Endothelial cell of umbilical vein (primary cell): ENCODE results near the gene SLC25A27. TPM values are rescaled to one million over a fixed set of nuclear protein-coding genes. Genes with fewer than 3 reads are reported as not detected.

Experiments
- BruUV-seq: library from RNA; stranded (reverse); fragments of 400-500 nt; replicated peaks from 2 replicates; lab custom pipeline; 2021; lab: Mats Ljungman, UMichigan
- CTCF ChIA-PET: fragments of 300-600, 350-600 bp; sonication (Branson Sonifier 250); formaldehyde crosslinking; loops from one replicate; lab custom pipeline; 2021; ENCODE audit warnings: antibody characterized with exemption, inconsistent platforms; lab: Charles Lee
- POLR2A ChIA-PET: fragments of 300-600, 350-600 bp; sonication (Branson Sonifier 250); formaldehyde crosslinking; loops from one replicate; lab custom pipeline; 2021; ENCODE audit warnings: antibody characterized with exemption, inconsistent platforms; lab: Charles Lee
- DNase-seq: peaks from one replicate; pipeline ENCODE4 v3.0.0-alpha.2; 2011; ENCODE audit warnings: low read depth, low spot score
- FAIRE-seq: peaks from 2 replicates; lab custom pipeline; 2011; peaks lifted over from hg19 to GRCh38; lab: Jason Lieb, UNC
- H2AFZ ChIP-seq: 2 replicates; pipeline ENCODE4 v1.6.0; 2012; ENCODE audit warnings: low read depth, low read length, control low read depth, inconsistent platforms
- H3K27ac ChIP-seq: 2 replicates; pipeline ENCODE4 v1.5.1; 2011; ENCODE audit warnings: low read depth, mild to moderate bottlenecking, control low read depth, low read length, moderate library complexity; ENCODE audit not compliant: insufficient read depth
- H3K27me3 ChIP-seq, 2 experiments: 2 replicates each; pipeline versions ENCODE4 v1.6.0 to v1.6.1; 2011; ENCODE audit warnings: low read length in 2 of 2, mixed read lengths in 1 of 2; ENCODE audit not compliant: control insufficient read depth in 2 of 2, insufficient read depth in 2 of 2
- H3K36me3 ChIP-seq, 2 experiments: 2 replicates in 1 of 2; 3 replicates in 1 of 2; pipeline ENCODE4 v1.5.1; 2011; ENCODE audit warnings: low read length in 2 of 2, mild to moderate bottlenecking in 1 of 2, moderate library complexity in 1 of 2; ENCODE audit not compliant: control insufficient read depth in 2 of 2, insufficient read depth in 2 of 2; ENCODE audit errors: extremely low read depth in 1 of 2
- H3K4me1 ChIP-seq: 3 replicates; pipeline ENCODE4 v1.5.1; 2011; ENCODE audit warnings: mild to moderate bottlenecking, low read length; ENCODE audit not compliant: control insufficient read depth, insufficient read depth; ENCODE audit errors: extremely low read depth
- H3K4me2 ChIP-seq: 2 replicates; pipeline ENCODE4 v1.6.1; 2011; ENCODE audit warnings: low read length, control low read depth, mixed read lengths; ENCODE audit not compliant: insufficient read depth
- H3K4me3 ChIP-seq, 3 experiments: fragments of 200-600 bp in 1 of 3; sonication (generic), shearing (Covaris generic) in 1 of 3; replicated peaks in 1 of 3; 2 replicates each; pipeline ENCODE4 v1.5.1; 2011 to 2016; ENCODE audit warnings: control low read depth in 3 of 3, low read length in 3 of 3, mild to moderate bottlenecking in 2 of 3, inconsistent platforms in 1 of 3, low read depth in 1 of 3, moderate library complexity in 1 of 3; ENCODE audit not compliant: insufficient read depth in 1 of 3
- H3K79me2 ChIP-seq: 2 replicates; pipeline ENCODE4 v1.6.0; 2012; ENCODE audit warnings: low read length, inconsistent platforms; ENCODE audit not compliant: control insufficient read depth, insufficient read depth
- H3K9ac ChIP-seq: replicated peaks from 2 replicates; pipeline ENCODE3; 2011; ENCODE audit warnings: low read length, control low read depth; ENCODE audit not compliant: insufficient read depth; ENCODE audit errors: extremely low read depth
- H3K9me1 ChIP-seq: replicated peaks from 3 replicates; pipeline ENCODE4 v1.6.0; 2011; ENCODE audit warnings: mild to moderate bottlenecking, low read length; ENCODE audit not compliant: control insufficient read depth, insufficient read depth; ENCODE audit errors: extremely low read depth
- H3K9me3 ChIP-seq: replicated peaks from 2 replicates; pipeline ENCODE4 v1.5.1; 2012; ENCODE audit warnings: low read length, inconsistent platforms; ENCODE audit not compliant: control insufficient read depth, insufficient read depth
- H4K20me1 ChIP-seq: replicated peaks from 2 replicates; pipeline ENCODE3; 2011; ENCODE audit warnings: mild to moderate bottlenecking, low read length; ENCODE audit not compliant: control insufficient read depth, insufficient read depth; ENCODE audit errors: extremely low read depth
- CTCF ChIP-seq, 2 donors: IDR thresholded peaks; 1 replicate in 1 of 2; 2 replicates in 1 of 2; pipeline ENCODE4 v1.5.1; 2011; ENCODE audit warnings: low read length in 2 of 2, mild to moderate bottlenecking in 2 of 2, moderate library complexity in 2 of 2, control low read depth in 1 of 2, inconsistent platforms in 1 of 2, low read depth in 1 of 2; ENCODE audit not compliant: insufficient read depth in 1 of 2; ENCODE audit errors: extremely low read depth in 1 of 2
- EZH2 ChIP-seq: IDR thresholded peaks from 2 replicates; pipeline ENCODE4 v1.6.1; 2012; ENCODE audit warnings: borderline replicate concordance, low read depth, mild to moderate bottlenecking, moderate library complexity, low read length, inconsistent platforms; ENCODE audit not compliant: severe bottlenecking
- FOS ChIP-seq: IDR thresholded peaks from 2 replicates; pipeline ENCODE4 v1.6.1; 2011; ENCODE audit warnings: mild to moderate bottlenecking, low read length, moderate library complexity, borderline replicate concordance; ENCODE audit not compliant: insufficient read depth
- GATA2 ChIP-seq: IDR thresholded peaks from 2 replicates; pipeline ENCODE4 v1.7.0; 2011; ENCODE audit warnings: low read depth, mild to moderate bottlenecking, moderate library complexity, mixed read lengths, low read length; ENCODE audit not compliant: insufficient read length, insufficient read depth
- JUN ChIP-seq: IDR thresholded peaks from 2 replicates; pipeline ENCODE4 v1.6.1; 2011; ENCODE audit warnings: borderline replicate concordance, low read depth; ENCODE audit not compliant: insufficient read length, insufficient read depth
- MAX ChIP-seq: IDR thresholded peaks from 2 replicates; pipeline ENCODE4 v1.6.1; 2011; ENCODE audit not compliant: insufficient read depth, insufficient read length
- MYC ChIP-seq: IDR thresholded peaks from one replicate; pipeline ENCODE4 v1.6.1; 2011; ENCODE audit warnings: mild to moderate bottlenecking, low read depth, low read length
- POLR2A ChIP-seq: IDR thresholded peaks from 2 replicates; pipeline ENCODE4 v1.6.1; 2012; ENCODE audit warnings: low read depth, mild to moderate bottlenecking, control low read depth, low read length
- POLR2AphosphoS5 ChIP-seq: IDR thresholded peaks from 2 replicates; pipeline ENCODE4 v1.6.1; 2012; ENCODE audit warnings: low read depth, mild to moderate bottlenecking, control low read depth, low read length, moderate library complexity; ENCODE audit not compliant: insufficient read depth
- dilution Hi-C: fragments of 300-500 bp; cut with MboI; formaldehyde crosslinking; loops from one replicate; pipeline ENCODE4 v1.15.0; 2019; ENCODE audit warnings: low sequenced_read_pairs; ENCODE audit not compliant: extremely low pct_ligation_motif_present
- intact Hi-C: fragments of 100-400 bp; cut with micrococcal nuclease; formaldehyde crosslinking; loops from one replicate; pipeline ENCODE4 v1.10.0; 2022
- polyA plus RNA-seq, 4 experiments: library from polyadenylated mRNA; depleted of rRNA in 3 of 4; stranded (reverse) in 3 of 4; unstranded in 1 of 4; fragments of >200 nt; gene quantifications; 2 replicates each; pipeline versions ENCODE4 v1.2.1 to v1.2.3, GENCODE V29; 2011 to 2012; ENCODE audit warnings: missing spikeins in 1 of 4
- total RNA-seq: library from RNA; stranded (reverse); gene quantifications from 2 replicates; pipeline ENCODE4 v1.2.3, GENCODE V29; 2021

Gene SLC25A27
- total and polyA plus RNA-seq, 2 donors (not counting 3 experiments of a cell fraction or from before 2014, with no cell fraction given), result 3.3 to 4.0 TPM

- ChIA-PET CTCF (no interaction called here), POLR2A (no interaction called here)
- Histone ChIP-seq H3K36me3 (no peaks in the 10 kb centered on the region), H3K27me3 (no peaks in the 10 kb centered on the region), H3K27ac (no peak overlapping the region), H4K20me1 (no peaks in the 10 kb centered on the region), H3K9me1 (no peaks in the 10 kb centered on the region), H3K9ac (no peak overlapping the region), H3K79me2 (no peaks in the 10 kb centered on the region), H3K4me1 (no peaks in the 10 kb centered on the region), H2AFZ (no peak overlapping the region), H3K4me2 (no peak overlapping the region), H3K9me3 (no peaks in the 10 kb centered on the region), H3K4me3 (no peak overlapping the region)
- dilution Hi-C loops, result no loop called here
- TF ChIP-seq JUN, result no peak
- no peak for TF ChIP-seq POLR2A
- no peak for TF ChIP-seq MYC
- no peak for TF ChIP-seq CTCF (IDR thresholded peaks at IDR 0.05; ENCODE audit: extremely low read depth in 1 of 2, insufficient read depth in 1 of 2, low read depth in 1 of 2, low read length in 2 of 2)
- no peak for TF ChIP-seq EZH2
- TF ChIP-seq MAX, result no peak
- TF ChIP-seq GATA2, result no peak
- no peak for TF ChIP-seq POLR2AphosphoS5
- TF ChIP-seq FOS, result no peak
- FAIRE-seq (no peak), DNase-seq (no peak)
- no TSS peak for BruUV-seq
- intact Hi-C loops, result no loop called here
These were observed 8.7 kb downstream of the SLC25A27 start for GRCh38 chr6:46661483-46661882.
